ENCODE data around the gene SRC.

DNA sequence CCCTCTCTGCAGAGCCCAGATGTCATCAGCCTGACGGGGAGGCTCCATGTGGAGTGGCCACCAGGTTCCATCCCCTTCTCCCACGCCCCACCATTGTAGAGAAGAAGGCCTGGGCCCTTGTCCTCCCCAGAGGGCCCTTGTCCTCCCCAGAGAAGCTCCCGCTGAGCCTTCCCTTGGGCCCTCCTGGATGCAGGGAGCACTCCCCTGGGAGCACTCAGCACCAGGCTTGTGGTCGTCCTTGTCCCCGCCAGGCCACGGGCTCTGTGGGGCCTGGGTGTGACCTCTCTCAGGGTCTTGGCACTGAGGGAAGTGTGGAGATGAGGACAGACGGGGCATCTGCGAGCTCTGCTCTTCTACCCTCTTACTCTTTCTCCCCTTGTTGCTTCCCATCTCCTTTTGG lies 91.7 kb downstream of the SRC start:
- TF ChIP-seq, protein P1, sequence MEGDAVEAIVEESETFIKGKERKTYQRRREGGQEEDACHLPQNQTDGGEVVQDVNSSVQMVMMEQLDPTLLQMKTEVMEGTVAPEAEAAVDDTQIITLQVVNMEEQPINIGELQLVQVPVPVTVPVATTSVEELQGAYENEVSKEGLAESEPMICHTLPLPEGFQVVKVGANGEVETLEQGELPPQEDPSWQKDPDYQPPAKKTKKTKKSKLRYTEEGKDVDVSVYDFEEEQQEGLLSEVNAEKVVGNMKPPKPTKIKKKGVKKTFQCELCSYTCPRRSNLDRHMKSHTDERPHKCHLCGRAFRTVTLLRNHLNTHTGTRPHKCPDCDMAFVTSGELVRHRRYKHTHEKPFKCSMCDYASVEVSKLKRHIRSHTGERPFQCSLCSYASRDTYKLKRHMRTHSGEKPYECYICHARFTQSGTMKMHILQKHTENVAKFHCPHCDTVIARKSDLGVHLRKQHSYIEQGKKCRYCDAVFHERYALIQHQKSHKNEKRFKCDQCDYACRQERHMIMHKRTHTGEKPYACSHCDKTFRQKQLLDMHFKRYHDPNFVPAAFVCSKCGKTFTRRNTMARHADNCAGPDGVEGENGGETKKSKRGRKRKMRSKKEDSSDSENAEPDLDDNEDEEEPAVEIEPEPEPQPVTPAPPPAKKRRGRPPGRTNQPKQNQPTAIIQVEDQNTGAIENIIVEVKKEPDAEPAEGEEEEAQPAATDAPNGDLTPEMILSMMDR (optimal IDR thresholded peaks at IDR 0.05 in 1 of 3, IDR thresholded peaks at IDR 0.05 in 1 of 3, conservative IDR thresholded peaks at IDR 0.05 in 1 of 3; ENCODE audit: extremely low read depth in 1 of 3, insufficient read depth in 2 of 3, low read length in 3 of 3): no peak
- TF ChIP-seq EZH2 (IDR thresholded peaks at IDR 0.05; ENCODE audit: low read length): no peak
